ENCODE measurements around the gene KLHL29. TPM values are rescaled to one million over a fixed set of nuclear protein-coding genes. Genes with fewer than 3 reads are reported as not detected.

Gene KLHL29
- total RNA-seq, 1 experiment from 2014 or later: 2.6 TPM

DNA sequence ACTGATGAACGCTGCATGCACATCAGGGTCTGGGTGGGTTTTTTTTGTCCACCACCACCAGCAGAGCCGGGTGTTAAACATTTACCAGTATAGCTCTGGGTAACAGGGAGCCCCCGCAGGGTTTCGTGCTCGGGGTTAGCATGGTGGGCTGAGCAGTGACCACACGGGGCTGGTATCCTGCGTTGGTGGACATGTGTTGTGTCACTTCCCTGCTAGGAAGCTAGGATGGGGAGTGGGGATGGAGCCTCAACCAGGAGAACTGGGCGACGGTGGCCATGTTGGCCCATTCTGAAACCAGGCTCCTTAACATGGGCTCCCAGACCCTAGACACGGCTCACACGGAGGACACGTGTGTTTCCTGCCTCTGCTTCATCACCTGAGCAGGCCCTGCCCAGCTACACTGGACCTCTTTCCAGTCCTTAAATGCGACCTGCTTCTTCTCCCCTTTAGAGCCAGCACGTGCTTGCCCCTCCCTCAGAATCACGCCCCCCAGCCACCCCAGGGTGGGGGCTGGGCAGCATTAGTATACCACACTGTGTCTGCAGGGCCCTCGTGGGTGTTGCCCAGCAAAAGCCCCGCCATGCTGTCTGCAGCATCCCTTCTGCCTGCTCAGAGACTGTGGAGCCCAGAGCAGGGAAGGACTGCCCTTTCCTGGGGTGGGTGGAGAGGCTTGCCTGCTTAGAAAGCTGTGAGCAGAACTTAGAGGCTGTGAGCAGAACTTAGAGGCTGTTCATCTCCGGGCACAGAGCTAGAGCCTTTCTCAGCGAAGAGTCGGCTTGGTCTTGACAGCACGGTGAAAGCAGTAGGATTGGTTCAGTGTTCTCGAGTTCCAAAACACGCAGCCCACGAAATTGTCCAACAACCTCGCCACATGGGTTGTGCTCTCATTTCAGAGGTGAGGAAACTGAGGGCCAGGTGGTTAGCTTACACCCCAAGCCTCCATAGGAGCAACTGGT is 142.1 kb downstream of the KLHL29 start:
- Histone ChIP-seq H3K4me2 (ENCODE audit: low read length) (no peak overlapping the region), H3K9me3 (ENCODE audit: low read length) (no peaks in the 10 kb centered on the region), H3K36me3 (ENCODE audit: low read depth, low read length) (no peaks in the 10 kb centered on the region), H3K4me1 (ENCODE audit: insufficient read depth, low read length) (peaks cover 4% of the 10 kb centered on the region; the same call in 1 of the 2 replicates), H3K79me2 (ENCODE audit: low read length) (no peaks in the 10 kb centered on the region), H4K20me1 (ENCODE audit: low read length) (no peaks in the 10 kb centered on the region), H3K9ac (ENCODE audit: low read length) (no peak overlapping the region), H3K9me2 (replicated peaks; ENCODE audit: low read length) (no peaks in the 10 kb centered on the region), H3K27me3 (ENCODE audit: low read length) (no peaks in the 10 kb centered on the region), H3K27ac (ENCODE audit: low read length) (no peak overlapping the region), H3K4me3 (ENCODE audit: low read length) (no peak overlapping the region), H2AFZ (ENCODE audit: low read length) (no peak overlapping the region), H3F3A (ENCODE audit: low read length, unreplicated experiment) (no peaks in the 10 kb centered on the region)
- TF ChIP-seq EZH2 (IDR thresholded peaks at IDR 0.05; ENCODE audit: low read length, unreplicated experiment) (no peak), EZH2phosphoT487 (IDR thresholded peaks at IDR 0.05; ENCODE audit: borderline replicate concordance, low read length) (no peak)
- TF ChIP-seq, protein P1, sequence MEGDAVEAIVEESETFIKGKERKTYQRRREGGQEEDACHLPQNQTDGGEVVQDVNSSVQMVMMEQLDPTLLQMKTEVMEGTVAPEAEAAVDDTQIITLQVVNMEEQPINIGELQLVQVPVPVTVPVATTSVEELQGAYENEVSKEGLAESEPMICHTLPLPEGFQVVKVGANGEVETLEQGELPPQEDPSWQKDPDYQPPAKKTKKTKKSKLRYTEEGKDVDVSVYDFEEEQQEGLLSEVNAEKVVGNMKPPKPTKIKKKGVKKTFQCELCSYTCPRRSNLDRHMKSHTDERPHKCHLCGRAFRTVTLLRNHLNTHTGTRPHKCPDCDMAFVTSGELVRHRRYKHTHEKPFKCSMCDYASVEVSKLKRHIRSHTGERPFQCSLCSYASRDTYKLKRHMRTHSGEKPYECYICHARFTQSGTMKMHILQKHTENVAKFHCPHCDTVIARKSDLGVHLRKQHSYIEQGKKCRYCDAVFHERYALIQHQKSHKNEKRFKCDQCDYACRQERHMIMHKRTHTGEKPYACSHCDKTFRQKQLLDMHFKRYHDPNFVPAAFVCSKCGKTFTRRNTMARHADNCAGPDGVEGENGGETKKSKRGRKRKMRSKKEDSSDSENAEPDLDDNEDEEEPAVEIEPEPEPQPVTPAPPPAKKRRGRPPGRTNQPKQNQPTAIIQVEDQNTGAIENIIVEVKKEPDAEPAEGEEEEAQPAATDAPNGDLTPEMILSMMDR (conservative IDR thresholded peaks at IDR 0.05; ENCODE audit: low read depth, low read length): no peak
- ATAC-seq (no peak), DNase-seq (no peak)
- CTCF ChIA-PET: interaction anchor here (0.6 kb wide), 1 partner anchor 14 kb away, joined by 3 read pairs; no protein-coding TSS in a partner anchor
- intact Hi-C loops (cut with micrococcal nuclease): no loop called here
- POLR2A ChIA-PET (ENCODE audit: unreplicated experiment): no interaction called here
- BruUV-seq (replicated peaks): no TSS peak

DNA sequence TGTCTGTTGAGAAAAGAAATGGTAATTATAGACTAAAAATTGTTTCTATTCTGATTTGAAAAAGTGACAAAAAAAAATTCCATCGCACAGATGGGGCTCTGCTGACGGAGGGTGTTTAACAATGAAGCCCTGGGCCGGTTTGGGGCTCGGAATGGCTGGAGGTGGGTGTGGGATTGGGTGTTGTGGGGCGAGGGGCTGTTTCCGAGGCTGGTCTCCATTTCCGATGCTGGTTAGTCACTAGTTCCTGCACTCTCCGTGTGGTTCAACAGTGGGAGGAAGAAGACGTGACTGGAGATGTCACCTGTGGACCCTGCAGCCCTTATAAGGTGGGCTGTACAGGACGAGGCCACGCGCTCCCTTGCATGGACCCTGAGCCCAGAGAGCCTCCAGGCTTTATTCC is 143.2 kb downstream of the KLHL29 start:
- H3K9ac ChIP-seq (ENCODE audit: low read length): no peak overlapping the region
- no peaks in the 10 kb centered on the region for H3K79me2 ChIP-seq (ENCODE audit: low read length)
- no peaks in the 10 kb centered on the region for H3K9me3 ChIP-seq (ENCODE audit: low read length)
- no peak for DNase-seq
- no peaks in the 10 kb centered on the region for H4K20me1 ChIP-seq (ENCODE audit: low read length)
- no peaks in the 10 kb centered on the region for H3F3A ChIP-seq (ENCODE audit: low read length, unreplicated experiment)
- H3K27ac ChIP-seq (ENCODE audit: low read length): no peak overlapping the region
- no peaks in the 10 kb centered on the region for H3K36me3 ChIP-seq (ENCODE audit: low read depth, low read length)
- H3K4me1 ChIP-seq (ENCODE audit: insufficient read depth, low read length): peaks cover 4% of the 10 kb centered on the region; the same call in 1 of the 2 replicates
- H3K4me3 ChIP-seq (ENCODE audit: low read length): no peak overlapping the region
- no TSS peak for BruUV-seq (replicated peaks)
- CTCF ChIA-PET: no interaction called here
- POLR2A ChIA-PET (ENCODE audit: unreplicated experiment): no interaction called here
- H2AFZ ChIP-seq (ENCODE audit: low read length): no peak overlapping the region
- intact Hi-C loops (cut with micrococcal nuclease): no loop called here
- no peak for ATAC-seq
- H3K9me2 ChIP-seq (replicated peaks; ENCODE audit: low read length): no peaks in the 10 kb centered on the region
- no peak for TF ChIP-seq EZH2 (IDR thresholded peaks at IDR 0.05; ENCODE audit: low read length, unreplicated experiment)
- TF ChIP-seq, protein P1 (conservative IDR thresholded peaks at IDR 0.05; ENCODE audit: low read depth, low read length): no peak
- TF ChIP-seq EZH2phosphoT487 (IDR thresholded peaks at IDR 0.05; ENCODE audit: borderline replicate concordance, low read length): no peak
- no peaks in the 10 kb centered on the region for H3K27me3 ChIP-seq (ENCODE audit: low read length)
- H3K4me2 ChIP-seq (ENCODE audit: low read length): no peak overlapping the region

DNA sequence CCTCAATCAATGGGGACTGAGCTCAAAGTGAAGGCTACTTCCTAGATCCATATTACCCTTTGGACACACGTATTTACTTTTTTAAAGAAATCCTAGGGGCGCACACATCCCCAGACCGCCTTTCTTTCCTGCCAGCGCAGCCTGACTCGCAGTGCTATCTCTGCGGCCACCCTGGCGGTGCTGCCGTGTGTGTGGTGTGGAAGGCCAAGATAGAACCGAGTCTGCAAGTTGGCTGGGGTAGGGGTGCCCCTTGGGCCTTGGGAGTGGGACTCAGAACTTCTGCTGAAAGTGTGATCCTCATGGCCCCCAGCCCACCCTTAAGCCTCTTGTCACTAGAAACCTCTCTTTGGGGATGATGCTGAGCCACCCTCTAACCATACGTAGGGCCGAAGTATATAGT is 143.7 kb downstream of the KLHL29 start:
- no peak overlapping the region for H3K4me2 ChIP-seq (ENCODE audit: low read length)
- TF ChIP-seq, protein P1 (conservative IDR thresholded peaks at IDR 0.05; ENCODE audit: low read depth, low read length): no peak
- TF ChIP-seq EZH2phosphoT487 (IDR thresholded peaks at IDR 0.05; ENCODE audit: borderline replicate concordance, low read length): no peak
- no peak for TF ChIP-seq EZH2 (IDR thresholded peaks at IDR 0.05; ENCODE audit: low read length, unreplicated experiment)
- H3K79me2 ChIP-seq (ENCODE audit: low read length): no peaks in the 10 kb centered on the region
- no peak overlapping the region for H2AFZ ChIP-seq (ENCODE audit: low read length)
- H3K27ac ChIP-seq (ENCODE audit: low read length): no peak overlapping the region
- no peaks in the 10 kb centered on the region for H3K9me2 ChIP-seq (replicated peaks; ENCODE audit: low read length)
- no TSS peak for BruUV-seq (replicated peaks)
- no peaks in the 10 kb centered on the region for H3F3A ChIP-seq (ENCODE audit: low read length, unreplicated experiment)
- no peaks in the 10 kb centered on the region for H3K27me3 ChIP-seq (ENCODE audit: low read length)
- no peak overlapping the region for H3K4me3 ChIP-seq (ENCODE audit: low read length)
- ChIA-PET CTCF (no interaction called here), POLR2A (ENCODE audit: unreplicated experiment) (no interaction called here)
- DNase-seq: no peak
- H3K9me3 ChIP-seq (ENCODE audit: low read length): no peaks in the 10 kb centered on the region
- intact Hi-C loops (cut with micrococcal nuclease): no loop called here
- no peak overlapping the region for H3K9ac ChIP-seq (ENCODE audit: low read length)
- no peaks in the 10 kb centered on the region for H4K20me1 ChIP-seq (ENCODE audit: low read length)
- ATAC-seq: no peak
- H3K4me1 ChIP-seq (ENCODE audit: insufficient read depth, low read length): peaks cover 4% of the 10 kb centered on the region; the same call in 1 of the 2 replicates
- no peaks in the 10 kb centered on the region for H3K36me3 ChIP-seq (ENCODE audit: low read depth, low read length)
